ENCODE measurements around the gene KIRREL3.

DNA sequence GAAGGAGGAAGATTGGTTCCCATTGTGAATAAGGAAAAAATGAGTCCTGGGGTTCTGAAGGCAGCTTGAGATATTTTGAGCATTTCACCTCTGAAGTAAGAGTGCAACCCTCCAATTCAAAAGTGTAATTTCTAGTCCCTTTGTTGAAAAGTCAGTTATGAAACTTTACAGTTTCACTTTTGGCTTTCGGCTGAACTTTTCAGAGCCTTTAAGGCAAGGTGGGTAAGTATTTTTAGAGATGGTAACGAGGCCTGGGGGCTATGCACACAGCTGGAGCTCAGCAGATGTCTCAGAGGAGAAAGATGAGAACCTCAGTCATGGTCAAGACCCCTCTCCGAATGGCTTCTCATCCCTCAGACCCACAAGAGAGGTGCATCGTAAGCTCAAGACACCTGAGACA is 267.6 kb downstream of the KIRREL3 start:
- no peak for TF ChIP-seq POLR2A (IDR thresholded peaks at IDR 0.05)
- TF ChIP-seq, protein P1, sequence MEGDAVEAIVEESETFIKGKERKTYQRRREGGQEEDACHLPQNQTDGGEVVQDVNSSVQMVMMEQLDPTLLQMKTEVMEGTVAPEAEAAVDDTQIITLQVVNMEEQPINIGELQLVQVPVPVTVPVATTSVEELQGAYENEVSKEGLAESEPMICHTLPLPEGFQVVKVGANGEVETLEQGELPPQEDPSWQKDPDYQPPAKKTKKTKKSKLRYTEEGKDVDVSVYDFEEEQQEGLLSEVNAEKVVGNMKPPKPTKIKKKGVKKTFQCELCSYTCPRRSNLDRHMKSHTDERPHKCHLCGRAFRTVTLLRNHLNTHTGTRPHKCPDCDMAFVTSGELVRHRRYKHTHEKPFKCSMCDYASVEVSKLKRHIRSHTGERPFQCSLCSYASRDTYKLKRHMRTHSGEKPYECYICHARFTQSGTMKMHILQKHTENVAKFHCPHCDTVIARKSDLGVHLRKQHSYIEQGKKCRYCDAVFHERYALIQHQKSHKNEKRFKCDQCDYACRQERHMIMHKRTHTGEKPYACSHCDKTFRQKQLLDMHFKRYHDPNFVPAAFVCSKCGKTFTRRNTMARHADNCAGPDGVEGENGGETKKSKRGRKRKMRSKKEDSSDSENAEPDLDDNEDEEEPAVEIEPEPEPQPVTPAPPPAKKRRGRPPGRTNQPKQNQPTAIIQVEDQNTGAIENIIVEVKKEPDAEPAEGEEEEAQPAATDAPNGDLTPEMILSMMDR (IDR thresholded peaks at IDR 0.05), result no peak

Data from testis (tissue), 2 donors.